Measurements from ENCODE around the gene L1TD1.

L1TD1 gene

DNA sequence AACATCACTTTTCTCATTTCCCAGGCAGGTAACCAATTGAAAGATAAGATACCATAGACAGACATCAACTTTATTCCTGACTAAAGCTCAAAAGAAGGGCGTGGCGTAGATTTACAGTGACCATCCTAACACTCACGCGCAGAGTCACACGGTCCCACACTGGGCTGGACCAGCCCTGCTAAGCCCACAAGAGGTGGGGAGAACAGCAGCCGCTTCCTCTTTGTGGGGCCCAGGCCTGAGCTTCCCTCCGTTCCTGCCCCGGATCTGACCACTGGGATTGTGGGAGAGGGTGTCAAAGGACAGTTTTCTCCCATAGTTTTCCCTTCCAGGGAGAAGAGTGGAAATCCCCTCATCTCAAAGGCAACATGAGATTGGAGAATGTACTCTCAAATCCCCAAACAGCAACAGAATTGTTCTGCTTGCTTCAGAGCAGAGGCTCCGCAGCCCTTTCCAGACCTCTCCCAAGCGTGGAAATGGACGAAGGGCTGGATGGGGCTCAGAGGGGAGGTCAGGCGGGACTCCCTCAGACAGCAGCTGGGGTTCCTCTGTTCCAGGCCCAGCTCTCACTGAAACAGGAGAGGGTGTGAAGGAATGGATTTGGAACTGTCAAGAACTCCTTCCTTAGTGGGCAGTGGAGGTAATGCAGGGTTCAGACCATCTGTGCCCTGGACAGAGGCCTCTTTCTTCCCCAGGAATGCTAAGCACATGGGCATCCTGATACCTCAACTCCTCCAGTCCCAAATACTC is 33.7 kb downstream of the L1TD1 start:
- TF ChIP-seq, protein P1, sequence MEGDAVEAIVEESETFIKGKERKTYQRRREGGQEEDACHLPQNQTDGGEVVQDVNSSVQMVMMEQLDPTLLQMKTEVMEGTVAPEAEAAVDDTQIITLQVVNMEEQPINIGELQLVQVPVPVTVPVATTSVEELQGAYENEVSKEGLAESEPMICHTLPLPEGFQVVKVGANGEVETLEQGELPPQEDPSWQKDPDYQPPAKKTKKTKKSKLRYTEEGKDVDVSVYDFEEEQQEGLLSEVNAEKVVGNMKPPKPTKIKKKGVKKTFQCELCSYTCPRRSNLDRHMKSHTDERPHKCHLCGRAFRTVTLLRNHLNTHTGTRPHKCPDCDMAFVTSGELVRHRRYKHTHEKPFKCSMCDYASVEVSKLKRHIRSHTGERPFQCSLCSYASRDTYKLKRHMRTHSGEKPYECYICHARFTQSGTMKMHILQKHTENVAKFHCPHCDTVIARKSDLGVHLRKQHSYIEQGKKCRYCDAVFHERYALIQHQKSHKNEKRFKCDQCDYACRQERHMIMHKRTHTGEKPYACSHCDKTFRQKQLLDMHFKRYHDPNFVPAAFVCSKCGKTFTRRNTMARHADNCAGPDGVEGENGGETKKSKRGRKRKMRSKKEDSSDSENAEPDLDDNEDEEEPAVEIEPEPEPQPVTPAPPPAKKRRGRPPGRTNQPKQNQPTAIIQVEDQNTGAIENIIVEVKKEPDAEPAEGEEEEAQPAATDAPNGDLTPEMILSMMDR (IDR thresholded peaks at IDR 0.05; ENCODE audit: insufficient read depth, low read length, missing control alignments) = no peak
- ChIA-PET POLR2A (no interaction called here), CTCF (no interaction called here)
- no peak for DNase-seq (ENCODE audit: low read depth, low spot score)
- H3K4me3 ChIP-seq (ENCODE audit: low read depth, low read length) = no peak overlapping the region

DNA sequence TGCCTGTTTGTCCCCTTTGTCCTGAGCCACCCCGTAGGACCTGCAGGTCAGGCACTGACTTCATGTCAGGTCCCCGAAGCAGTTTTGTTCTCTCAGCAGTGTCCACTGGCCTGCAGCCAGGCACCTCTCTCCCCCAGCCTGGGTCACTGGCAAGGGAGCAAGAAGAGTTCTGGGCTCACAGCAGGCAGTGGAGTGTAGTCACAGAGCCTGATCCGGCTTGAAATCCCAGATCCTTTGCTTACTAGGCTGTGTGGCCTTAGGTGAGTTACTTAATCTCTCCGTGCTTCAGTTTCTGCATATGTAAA is 34.2 kb downstream of the L1TD1 start:
- TF ChIP-seq, protein P1 (IDR thresholded peaks at IDR 0.05; ENCODE audit: insufficient read depth, low read length, missing control alignments) = no peak
- no peak overlapping the region for H3K4me3 ChIP-seq (ENCODE audit: low read depth, low read length)
- ChIA-PET CTCF (interaction anchor here (1.2 kb wide), 1 partner anchor 146 kb away, joined by 3 read pairs; no protein-coding TSS in a partner anchor), POLR2A (no interaction called here)
- no peak for DNase-seq (ENCODE audit: low read depth, low spot score)

DNA sequence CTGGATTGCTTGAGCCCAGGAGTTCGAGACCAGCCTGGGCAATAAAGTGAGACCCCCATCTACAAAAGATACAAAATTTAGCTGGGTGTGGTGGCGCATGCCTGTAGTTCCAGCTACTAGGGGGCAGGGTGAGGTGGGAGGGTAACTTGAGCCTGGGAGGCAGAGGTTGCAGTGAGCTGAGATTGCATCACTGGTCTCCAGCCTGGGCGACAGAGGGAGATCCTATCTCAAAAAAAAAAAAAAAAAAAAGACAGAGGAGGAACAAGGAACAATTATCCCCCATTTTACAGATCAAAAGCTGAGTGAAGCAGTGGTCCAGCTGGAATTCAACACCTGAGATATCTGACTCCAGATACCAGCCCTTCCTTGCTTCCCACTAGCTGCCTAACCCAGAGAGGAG is 34.8 kb downstream of the L1TD1 start:
- ChIA-PET POLR2A (no interaction called here), CTCF (interaction anchor here (1.2 kb wide), 1 partner anchor 146 kb away, joined by 3 read pairs; no protein-coding TSS in a partner anchor)
- no peak for DNase-seq (ENCODE audit: low read depth, low spot score)

DNA sequence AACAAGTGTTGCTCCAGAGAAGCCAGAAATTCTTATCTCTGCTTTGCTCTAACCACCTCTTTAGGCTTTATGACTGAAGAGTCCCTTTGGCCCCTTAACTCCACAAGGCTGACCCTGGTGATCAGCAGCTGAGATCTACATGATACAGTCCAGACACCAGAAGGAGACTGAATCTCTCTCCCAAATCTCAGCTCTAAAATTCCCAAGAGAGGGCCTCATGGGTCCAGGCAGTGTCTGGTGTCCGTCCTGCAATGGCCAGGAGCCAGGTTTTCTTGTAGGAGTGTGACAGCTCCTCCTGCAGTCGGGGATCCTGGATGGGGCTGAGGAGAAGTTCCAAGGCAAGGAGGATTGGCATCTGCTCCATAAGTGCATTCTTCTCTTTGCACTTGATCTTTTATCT is 35.3 kb downstream of the L1TD1 start:
- ChIA-PET POLR2A (no interaction called here), CTCF (interaction anchor here (1.2 kb wide), 1 partner anchor 147 kb away, joined by 3 read pairs; no protein-coding TSS in a partner anchor)
- H3K4me3 ChIP-seq (ENCODE audit: low read depth, low read length) = no peak overlapping the region
- TF ChIP-seq, protein P1 (IDR thresholded peaks at IDR 0.05; ENCODE audit: insufficient read depth, low read length, missing control alignments) = no peak
- DNase-seq (ENCODE audit: low read depth, low spot score) = no peak

More for the DNA sequence above, 34.8 kb downstream of the L1TD1 start:
- TF ChIP-seq, protein P1 (IDR thresholded peaks at IDR 0.05; ENCODE audit: insufficient read depth, low read length, missing control alignments) = no peak
- H3K4me3 ChIP-seq (ENCODE audit: low read depth, low read length) = no peak overlapping the region

DNA sequence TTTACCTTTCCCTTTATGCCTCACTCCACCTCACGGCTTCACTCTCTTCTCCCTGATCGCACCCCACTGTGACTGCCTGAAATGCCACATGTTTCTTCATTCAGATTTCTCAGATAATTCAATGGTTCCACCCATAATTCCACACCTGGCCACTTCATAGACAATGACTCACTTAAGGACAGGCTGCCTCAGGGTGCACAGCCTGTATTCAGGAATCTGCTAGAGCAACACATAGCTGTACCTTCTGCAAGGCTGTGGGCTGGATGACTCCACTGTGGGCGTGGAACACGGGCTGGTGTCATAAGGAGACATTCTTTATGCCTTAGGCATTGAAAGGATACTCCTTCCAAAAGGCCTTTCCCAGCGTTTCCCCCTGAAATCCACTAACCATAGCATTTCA is 36.1 kb downstream of the L1TD1 start:
- DNase-seq (ENCODE audit: low read depth, low spot score) = peak; percentile 3
- H3K4me3 ChIP-seq (ENCODE audit: low read depth, low read length) = no peak overlapping the region
- ChIA-PET CTCF (no interaction called here), POLR2A (no interaction called here)
- TF ChIP-seq, protein P1 (IDR thresholded peaks at IDR 0.05; ENCODE audit: insufficient read depth, low read length, missing control alignments) = no peak

DNA sequence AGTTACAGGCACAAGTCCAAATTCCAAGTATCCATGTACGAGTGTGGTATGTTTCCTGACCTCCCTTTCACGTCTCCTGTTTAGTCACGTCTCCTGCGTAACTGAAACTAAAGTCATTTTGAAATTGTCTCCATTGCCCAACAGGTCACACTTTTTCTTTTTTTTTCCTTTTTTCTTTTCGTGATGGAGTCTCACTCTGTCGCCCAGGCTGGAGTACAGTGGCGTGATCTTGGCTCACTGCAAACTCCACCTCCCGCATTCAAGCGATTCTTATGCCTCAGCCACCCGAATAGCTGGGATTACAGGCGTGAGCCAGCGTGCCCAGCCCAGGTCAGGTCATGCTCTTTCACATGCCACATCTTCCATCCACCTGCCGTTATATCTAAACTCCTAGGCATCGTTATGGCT is 38.2 kb downstream of the L1TD1 start:
- TF ChIP-seq, protein P1 (IDR thresholded peaks at IDR 0.05; ENCODE audit: insufficient read depth, low read length, missing control alignments) = no peak
- no peak overlapping the region for H3K4me3 ChIP-seq (ENCODE audit: low read depth, low read length)
- CTCF ChIA-PET = no interaction called here
- POLR2A ChIA-PET = no interaction called here
- DNase-seq (ENCODE audit: low read depth, low spot score) = no peak

All from AG04449 (cell line).